B cell (primary cell): ENCODE measurements around the gene TEPSIN. TPM values are rescaled to one million over a fixed set of nuclear protein-coding genes. Genes with fewer than 3 reads are reported as not detected.

Source experiments
- ATAC-seq: fragments of 200-7000 bp; cut with Tn5 transposase; one replicate; pipeline ENCODE4 v1.10.0; 2021; ENCODE audit warnings: low read depth, mild to moderate bottlenecking, moderate number of reproducible peaks, moderate library complexity
- CTCF ChIA-PET: fragments of 350-600 bp; sonication (Branson Sonifier 250); formaldehyde crosslinking; loops from one replicate; lab custom pipeline; 2021; ENCODE audit warnings: antibody characterized with exemption, inconsistent platforms; lab: Charles Lee
- POLR2A ChIA-PET: fragments of 350-600 bp; sonication (Branson Sonifier 250); formaldehyde crosslinking; loops from one replicate; lab custom pipeline; 2021; ENCODE audit warnings: antibody characterized with exemption; lab: Charles Lee
- DNase-seq: peaks from one replicate; pipeline ENCODE4 v3.0.0; 2013
- H2AFZ ChIP-seq: 2 replicates; pipeline ENCODE4 v1.6.1; 2012; ENCODE audit warnings: mild to moderate bottlenecking, low read depth, low read length; ENCODE audit not compliant: insufficient read depth, poor library complexity, severe bottlenecking
- H3K27ac ChIP-seq, 2 donors: 1 replicate in 1 of 2; 2 replicates in 1 of 2; pipeline ENCODE4 v1.5.1; 2012 to 2013; ENCODE audit warnings: low read length in 2 of 2, mild to moderate bottlenecking in 2 of 2, moderate library complexity in 1 of 2
- H3K27me3 ChIP-seq, 4 experiments: fragments of 200-600 bp in 1 of 4; sonication (generic) in 1 of 4; replicated peaks in 1 of 4; 1 replicate in 2 of 4; 2 replicates in 2 of 4; pipeline versions ENCODE4 v1.6.1 to v1.7.0; 2013 to 2016; ENCODE audit warnings: low read length in 3 of 4, mild to moderate bottlenecking in 2 of 4, mixed read lengths in 1 of 4, moderate library complexity in 1 of 4; ENCODE audit not compliant: insufficient read depth in 4 of 4, control insufficient read depth in 3 of 4; ENCODE audit errors: control extremely low read depth in 1 of 4
- H3K36me3 ChIP-seq, 2 experiments: replicated peaks in 1 of 2; 1 replicate in 1 of 2; 2 replicates in 1 of 2; pipeline versions ENCODE4 v1.6.1 to v1.7.1; 2013; ENCODE audit warnings: low read length in 1 of 2; ENCODE audit not compliant: insufficient read depth in 2 of 2, control insufficient read depth in 1 of 2; ENCODE audit errors: control extremely low read depth in 1 of 2, extremely low read depth in 1 of 2
- H3K4me1 ChIP-seq, 2 donors: fragments of 200-600 bp in 1 of 2; sonication (generic) in 1 of 2; 1 replicate in 1 of 2; 2 replicates in 1 of 2; pipeline versions ENCODE4 v1.5.1 to v1.6.1; 2013 to 2017; ENCODE audit warnings: low read length in 2 of 2; ENCODE audit not compliant: control insufficient read depth in 2 of 2, insufficient read depth in 2 of 2
- H3K4me2 ChIP-seq: replicated peaks from 2 replicates; pipeline ENCODE3; 2012; ENCODE audit warnings: mild to moderate bottlenecking, low read depth, low read length; ENCODE audit not compliant: poor library complexity, severe bottlenecking
- H3K4me3 ChIP-seq, 5 experiments: fragments of 200-600 bp in 1 of 5; sonication (generic) in 1 of 5; 1 replicate in 3 of 5; 2 replicates in 2 of 5; pipeline versions ENCODE4 v1.5.1 to v1.7.0; 2011 to 2016; ENCODE audit warnings: low read length in 4 of 5, mild to moderate bottlenecking in 4 of 5, low read depth in 2 of 5, control low read depth in 1 of 5, moderate library complexity in 1 of 5; ENCODE audit not compliant: insufficient read depth in 1 of 5; ENCODE audit errors: control extremely low read depth in 1 of 5, extremely low read depth in 1 of 5
- H3K79me2 ChIP-seq: fragments of 200-600 bp; sonication (generic); one replicate; pipeline ENCODE4 v1.6.0; 2016; ENCODE audit warnings: low read length; ENCODE audit not compliant: control insufficient read depth, insufficient read depth
- H3K9ac ChIP-seq: fragments of 200-600 bp; sonication (generic); 2 replicates; pipeline ENCODE4 v1.6.1; 2017; ENCODE audit warnings: mild to moderate bottlenecking, low read length, moderate library complexity
- H3K9me3 ChIP-seq, 3 donors: one replicate each; pipeline versions ENCODE4 v1.6.1 to v1.7.1; 2013; ENCODE audit warnings: low read length in 2 of 3; ENCODE audit not compliant: control insufficient read depth in 2 of 3, insufficient read depth in 1 of 3; ENCODE audit errors: control extremely low read depth in 1 of 3
- H4K20me1 ChIP-seq: 2 replicates; pipeline ENCODE4 v1.6.0; 2012; ENCODE audit warnings: mild to moderate bottlenecking, low read length; ENCODE audit not compliant: insufficient read depth, control insufficient read depth, poor library complexity, severe bottlenecking
- H3K27ac Mint-ChIP-seq: one replicate; pipeline ENCODE4 v1.8.0; 2021; ENCODE audit warnings: mixed read lengths
- H3K27me3 Mint-ChIP-seq: one replicate; pipeline ENCODE4 v1.8.0; 2021; ENCODE audit warnings: mixed read lengths
- H3K4me1 Mint-ChIP-seq: one replicate; pipeline ENCODE4 v1.8.0; 2021; ENCODE audit warnings: mixed read lengths
- H3K4me3 Mint-ChIP-seq: one replicate; pipeline ENCODE4 v1.8.0; 2021; ENCODE audit warnings: mixed read lengths
- H3K9me3 Mint-ChIP-seq: one replicate; pipeline ENCODE4 v1.8.0; 2022; ENCODE audit warnings: mixed read lengths; ENCODE audit not compliant: insufficient read depth
- CTCF ChIP-seq: fragments of 200-600 bp; IDR thresholded peaks from one replicate; pipeline ENCODE4 v1.8.0; 2022; ENCODE audit warnings: antibody characterized with exemption, mild to moderate bottlenecking
- EZH2 ChIP-seq: IDR thresholded peaks from 2 replicates; pipeline ENCODE4 v1.6.1; 2012; ENCODE audit warnings: borderline replicate concordance, low read depth, mild to moderate bottlenecking, moderate library complexity, low read length; ENCODE audit not compliant: insufficient read depth, poor library complexity, severe bottlenecking
- WGBS: methylation state at CpG from one replicate; pipeline ENCODE4 v1.1.5; 2013; ENCODE audit warnings: missing lambda C conversion rate; ENCODE audit not compliant: insufficient coverage; 5-methylcytosine and 5-hydroxymethylcytosine counted together
- intact Hi-C: fragments of 100-400 bp; cut with micrococcal nuclease; formaldehyde crosslinking; loops from one replicate; pipeline ENCODE4 v1.10.0; 2022
- polyA plus RNA-seq: library from polyadenylated mRNA; depleted of rRNA; stranded (reverse); fragments of >200 nt; gene quantifications from 2 replicates; pipeline ENCODE4 v1.2.3, GENCODE V29; 2012
- total RNA-seq, 2 donors: library from RNA; stranded (reverse); fragments of 120-200 nt in 1 of 2; gene quantifications; 1 replicate in 1 of 2; 2 replicates in 1 of 2; pipeline versions ENCODE4 v1.2.3 to v1.2.4, GENCODE V29; 2013 to 2022

Gene TEPSIN
- total and polyA plus RNA-seq, 2 donors (not counting 1 experiment from before 2014, with no cell fraction given), result 180 to 273 TPM

- ATAC-seq (no peak), DNase-seq (no peak)
- Histone ChIP-seq H3K27ac (no peak overlapping the region), H3K4me2 (no peak overlapping the region), H3K4me3 (no peak overlapping the region), H3K4me1 (no peaks in the 10 kb centered on the region), H2AFZ (no peak overlapping the region), H3K9me3 (peaks cover 0 to 2% (median 0%) of the 10 kb centered on the region in 3 donors), H3K9ac (no peak overlapping the region), H3K79me2 (no peaks in the 10 kb centered on the region), H3K36me3 (no peaks in the 10 kb centered on the region), H4K20me1 (no peaks in the 10 kb centered on the region), H3K27me3 (peaks cover 0 to 7% (median 0%) of the 10 kb centered on the region in 4 experiments)
- Mint-ChIP-seq H3K4me1 (no peaks in the 10 kb centered on the region), H3K27me3 (peaks cover 6% of the 10 kb centered on the region), H3K9me3 (no peaks in the 10 kb centered on the region), H3K4me3 (no peak overlapping the region), H3K27ac (no peak overlapping the region)
- 92% methylated on average over 11 of the region's 11 CpGs for WGBS
- intact Hi-C loops, result no loop called here
- CTCF ChIA-PET, result no interaction called here
- POLR2A ChIA-PET, result no interaction called here
- no peak for TF ChIP-seq CTCF
- no peak for TF ChIP-seq EZH2
These were observed 55.0 kb downstream of the TEPSIN start for GRCh38 chr17:81183807-81184206.

GRCh38 chr17:81183316-81183715 lies 55.5 kb downstream of the TEPSIN start:
- Mint-ChIP-seq H3K27me3 (peaks cover 6% of the 10 kb centered on the region), H3K27ac (no peak overlapping the region), H3K4me1 (no peaks in the 10 kb centered on the region), H3K9me3 (no peaks in the 10 kb centered on the region), H3K4me3 (no peak overlapping the region)
- Histone ChIP-seq H4K20me1 (no peaks in the 10 kb centered on the region), H2AFZ (no peak overlapping the region), H3K9me3 (peaks cover 0 to 2% (median 0%) of the 10 kb centered on the region in 3 donors), H3K4me2 (no peak overlapping the region), H3K79me2 (no peaks in the 10 kb centered on the region), H3K9ac (no peak overlapping the region), H3K4me3 (no peak overlapping the region), H3K4me1 (no peaks in the 10 kb centered on the region), H3K36me3 (no peaks in the 10 kb centered on the region), H3K27me3 (peaks cover 0 to 7% (median 0%) of the 10 kb centered on the region in 4 experiments), H3K27ac (no peak overlapping the region)
- 89% methylated on average over 9 of the region's 10 CpGs for WGBS
- ATAC-seq, result no peak
- CTCF ChIA-PET, result no interaction called here
- no peak for DNase-seq
- POLR2A ChIA-PET, result no interaction called here
- no peak for TF ChIP-seq CTCF
- no peak for TF ChIP-seq EZH2
- intact Hi-C loops, result no loop called here
